CD4-positive, alpha-beta T cell treated with Interleukin-15 for 4 hours (primary cell): ENCODE data around the gene GRK2.
A peak's percentile ranks its signal among the peaks of the same experiment; 100 is the strongest.

Experiments used
- DNase-seq: peaks from one replicate; pipeline ENCODE4 v3.0.0-alpha.2; 2020; ENCODE audit warnings: low spot score

GRK2 gene

GRCh38 chr11:67301313-67301921 lies 35.1 kb downstream of the GRK2 start:
- no peak for DNase-seq

- no peak for DNase-seq
Measured at GRCh38 chr11:67301951-67302516, 35.8 kb downstream of the GRK2 start.

DNA sequence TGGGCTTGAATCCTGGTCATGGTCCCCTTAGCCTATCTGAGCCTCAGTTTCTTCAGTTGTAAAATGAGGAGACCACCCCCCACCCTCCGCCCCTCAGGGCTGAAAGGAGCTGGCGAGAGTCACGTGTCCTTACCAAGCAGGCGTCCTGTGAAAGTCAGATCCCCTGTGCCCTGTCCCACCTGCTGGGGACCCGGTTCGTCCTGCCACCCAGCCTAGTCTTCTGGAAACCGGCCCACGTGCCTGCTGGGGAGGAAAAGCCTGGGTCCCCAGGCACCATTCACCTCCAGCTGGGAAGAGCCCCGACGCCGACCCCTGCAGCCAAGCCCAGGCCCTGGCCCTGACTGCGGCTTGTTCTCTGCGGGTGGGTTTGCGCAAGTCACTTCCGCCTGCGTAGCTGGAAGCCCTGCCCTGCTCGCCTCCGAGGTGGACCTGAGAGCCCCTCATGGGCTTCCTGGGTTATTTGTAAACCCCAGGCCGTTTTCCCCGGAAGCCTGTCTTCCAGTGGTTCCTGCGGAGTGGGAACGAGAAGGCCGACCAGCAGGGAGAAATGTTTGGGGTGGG lies 36.4 kb downstream of the GRK2 start:
- no peak for DNase-seq

GRCh38 chr11:67303132-67303834 lies 37.0 kb downstream of the GRK2 start, which contains the start of gene SSH3:
TSS of gene SSH3 (plus strand) at chr11:67303530. CDS start at chr11:67303626, 96 bp downstream.
- peak; percentile 35 for DNase-seq

DNA sequence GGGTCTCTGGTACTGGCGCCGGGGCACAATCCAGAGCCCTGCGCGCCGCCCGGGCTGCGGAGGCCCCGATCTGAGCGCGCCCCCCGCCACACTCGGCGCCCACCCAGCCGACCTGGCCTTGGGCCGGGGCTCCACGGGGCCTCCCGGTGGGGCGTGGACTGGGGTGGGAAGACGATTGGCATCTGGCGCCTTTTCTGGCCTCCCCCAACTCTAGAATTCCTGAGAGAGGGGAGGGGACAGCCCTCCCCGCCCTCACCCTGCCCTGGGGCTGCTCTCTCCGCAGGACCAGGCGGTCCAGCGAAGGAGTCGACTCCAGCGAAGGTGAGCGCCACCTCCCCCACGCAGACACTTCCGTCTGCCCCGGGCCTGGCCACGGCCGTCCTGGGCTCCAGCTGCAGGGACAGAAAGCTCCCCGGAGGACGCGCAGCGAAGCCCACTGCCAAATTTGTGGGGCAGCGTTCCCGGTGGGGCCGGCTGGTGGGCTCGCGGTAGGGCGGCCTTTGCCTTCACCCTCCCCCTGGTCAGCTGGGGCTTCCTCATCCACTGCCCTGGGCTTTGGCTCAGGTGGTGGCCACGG lies 37.6 kb downstream of the GRK2 start:
- no peak for DNase-seq

GRCh38 chr11:67304511-67305113 lies 38.3 kb downstream of the GRK2 start:
- no peak for DNase-seq

DNA sequence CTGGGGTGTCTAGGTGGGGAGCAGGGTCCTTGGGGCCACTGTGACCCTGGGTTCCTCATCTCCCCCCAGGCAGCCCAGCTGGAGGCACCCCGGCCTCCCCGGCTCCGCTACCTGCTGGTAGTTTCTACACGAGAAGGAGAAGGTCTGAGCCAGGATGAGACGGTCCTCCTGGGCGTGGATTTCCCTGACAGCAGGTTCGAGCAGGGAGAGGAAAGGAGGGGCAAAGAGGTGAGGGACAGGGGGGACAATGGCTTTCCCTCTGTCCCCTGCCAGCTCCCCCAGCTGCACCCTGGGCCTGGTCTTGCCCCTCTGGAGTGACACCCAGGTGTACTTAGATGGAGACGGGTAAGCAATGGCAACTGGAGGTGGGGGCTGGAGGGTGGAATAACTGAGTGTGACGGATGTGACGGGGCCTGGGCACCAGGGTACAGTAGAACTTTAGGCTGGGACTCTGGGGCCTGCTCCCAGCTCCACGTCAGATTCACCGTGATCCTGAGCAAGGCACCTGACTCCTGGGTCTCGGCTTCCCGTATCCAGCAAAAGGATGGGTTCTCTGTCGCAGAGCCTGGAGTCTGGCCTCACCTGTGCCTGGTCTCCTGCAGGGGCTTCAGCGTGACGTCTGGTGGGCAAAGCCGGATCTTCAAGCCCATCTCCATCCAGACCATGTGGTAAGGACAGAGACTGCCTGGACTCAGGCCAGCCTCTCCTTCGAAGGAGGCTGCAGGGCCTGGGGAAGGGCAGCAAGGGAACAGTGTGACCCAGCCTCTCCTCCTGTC lies 40.7 kb downstream of the GRK2 start:
- DNase-seq: no peak

GRCh38 chr11:67307545-67308001 lies 41.3 kb downstream of the GRK2 start:
- no peak for DNase-seq

- DNase-seq: no peak
Measured at GRCh38 chr11:67308031-67308866, 42.0 kb downstream of the GRK2 start.

- DNase-seq: no peak
Measured at GRCh38 chr11:67309166-67309565, 42.9 kb downstream of the GRK2 start.

DNA sequence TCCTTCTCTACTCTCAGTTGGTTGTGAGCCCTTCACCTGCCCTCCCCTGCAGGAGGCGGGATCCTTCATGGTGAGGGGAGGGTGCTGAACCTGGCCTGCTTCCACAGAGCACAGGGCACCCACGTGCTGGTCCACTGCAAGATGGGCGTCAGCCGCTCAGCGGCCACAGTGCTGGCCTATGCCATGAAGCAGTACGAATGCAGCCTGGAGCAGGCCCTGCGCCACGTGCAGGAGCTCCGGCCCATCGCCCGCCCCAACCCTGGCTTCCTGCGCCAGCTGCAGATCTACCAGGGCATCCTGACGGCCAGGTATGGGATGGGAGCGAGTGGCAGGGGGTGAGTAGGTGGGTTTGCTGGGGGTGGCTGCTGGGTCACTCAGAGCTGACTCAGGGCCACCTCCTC lies 43.4 kb downstream of the GRK2 start:
- DNase-seq: no peak

DNA sequence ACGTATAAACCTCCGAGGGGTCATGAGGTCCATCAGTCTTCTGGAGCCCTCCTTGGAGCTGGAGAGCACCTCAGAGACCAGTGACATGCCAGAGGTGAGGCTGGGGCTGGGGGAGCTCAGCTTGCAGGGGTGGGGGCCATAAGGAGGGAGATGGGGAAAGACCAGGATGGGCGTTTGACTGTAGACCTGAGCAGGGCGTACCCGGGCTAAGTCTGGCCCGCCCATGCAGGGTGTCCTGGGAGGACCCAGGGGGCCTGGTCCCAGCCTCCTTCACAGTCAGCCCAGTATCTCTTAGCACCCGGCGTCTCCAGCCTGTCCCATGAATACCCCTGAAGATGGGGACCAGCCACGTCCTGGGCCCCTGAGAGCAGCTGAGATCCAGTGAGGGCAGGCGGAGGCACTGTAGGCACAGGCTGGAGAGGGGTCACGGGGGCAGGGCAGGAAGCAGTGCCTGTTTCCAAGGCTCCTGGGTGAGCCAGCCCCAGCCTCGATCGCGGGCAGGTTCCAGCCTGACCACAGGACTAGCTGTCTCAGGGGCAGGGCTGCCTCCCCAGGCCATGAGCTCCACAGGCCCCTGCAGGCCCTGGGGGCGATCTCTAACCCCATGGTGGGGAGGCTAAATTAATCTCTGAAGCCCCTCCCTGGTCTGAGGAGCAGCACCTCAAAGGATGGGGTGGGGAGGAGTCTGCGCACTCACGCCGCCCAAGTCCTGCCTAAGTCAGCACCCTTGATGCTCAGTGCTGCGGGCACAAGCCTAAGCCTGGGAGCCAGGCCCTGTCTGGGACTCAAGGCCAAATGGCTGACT lies 44.2 kb downstream of the GRK2 start:
- no peak for DNase-seq

GRCh38 chr11:67311051-67311555 lies 44.8 kb downstream of the GRK2 start:
- DNase-seq: no peak

- no peak for DNase-seq
Measured at GRCh38 chr11:67311556-67312082, 45.3 kb downstream of the GRK2 start.

GRCh38 chr11:67312187-67313021 lies 46.1 kb downstream of the GRK2 start:
- peak; percentile 53 for DNase-seq

DNA sequence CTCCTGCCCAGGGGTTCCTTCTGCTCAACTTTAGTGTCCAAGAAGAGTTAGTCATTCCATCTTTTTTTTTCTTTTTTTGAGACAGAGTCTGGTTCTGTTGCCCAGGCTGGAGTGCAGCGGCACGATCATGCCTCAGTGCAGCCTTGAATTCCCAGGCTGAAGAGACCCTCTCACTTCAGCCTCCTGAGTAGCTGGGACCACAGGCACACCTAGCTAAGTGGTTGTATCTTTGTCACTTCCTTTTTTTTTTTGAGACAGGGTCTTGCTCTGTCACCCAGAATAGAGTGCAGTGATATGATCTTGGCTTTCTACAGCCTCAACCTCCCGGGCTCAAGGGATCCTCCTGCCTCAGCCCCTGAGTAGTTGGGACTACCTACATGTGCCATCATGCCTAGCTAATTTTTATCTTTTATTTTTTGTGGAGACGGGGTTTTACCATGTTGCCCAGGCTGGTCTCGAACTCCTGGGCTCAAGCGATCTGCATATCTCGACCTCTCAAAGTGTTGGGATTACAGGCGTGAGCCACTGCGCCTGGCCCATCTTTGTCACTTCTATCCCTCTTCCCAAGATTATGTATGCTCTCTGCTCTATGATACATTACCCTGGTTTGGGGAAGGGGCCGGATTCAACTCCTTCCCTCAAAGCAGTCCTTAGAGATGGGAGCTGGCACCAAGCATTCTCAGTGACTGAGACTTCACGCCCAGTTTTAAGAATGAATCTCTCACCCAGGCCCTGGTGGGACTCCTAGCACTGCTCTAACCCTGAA lies 47.0 kb downstream of the GRK2 start:
- DNase-seq: no peak

GRCh38 chr11:67314218-67314617 lies 47.9 kb downstream of the GRK2 start:
- DNase-seq: no peak
